ENCODE results near the gene STX1A. TPM values are rescaled to one million over a fixed set of nuclear protein-coding genes. Genes with fewer than 3 reads are reported as not detected.
A peak's percentile ranks its signal among the peaks of the same experiment; 100 is the strongest.

The STX1A gene
- total and polyA plus RNA-seq, 2 of the 8 experiments (the other 6 are each of a cell fraction or from before 2014, with no cell fraction given) = 13.5 to 17.5 TPM

GRCh38 chr7:73683056-73683787, 36.2 kb downstream of the STX1A start, which contains the start of the genes BUD23 and DNAJC30 (continued):
- peak; percentile 98 for TF ChIP-seq CREB1 (IDR thresholded peaks at IDR 0.05)
- TF ChIP-seq NANOG (IDR thresholded peaks at IDR 0.05; ENCODE audit: insufficient read depth, low read depth, low read length, poor library complexity, severe bottlenecking) = no peak
- TF ChIP-seq SP1 (IDR thresholded peaks at IDR 0.05; ENCODE audit: low read depth, low read length) = peak; percentile 64
- TF ChIP-seq SP4 (IDR thresholded peaks at IDR 0.05; ENCODE audit: low read length) = 0 out of 2 replicates have a peak, but pooled peaks have one; percentile 48
- TF ChIP-seq SRF (IDR thresholded peaks at IDR 0.05; ENCODE audit: low read depth, low read length) = peak; percentile 82
- TF ChIP-seq TAF7 (optimal IDR thresholded peaks at IDR 0.05; ENCODE audit: borderline replicate concordance, low read depth, low read length) = peak; percentile 89
- peak; percentile 86 for TF ChIP-seq ASH2L (IDR thresholded peaks at IDR 0.05; ENCODE audit: low read length)
- TF ChIP-seq RBBP5 (IDR thresholded peaks at IDR 0.05; ENCODE audit: borderline replicate concordance, low read depth, low read length) = peak; percentile 76; the same call in 1 of the 2 replicates
- peak; percentile 96 for TF ChIP-seq KDM4A (IDR thresholded peaks at IDR 0.05; ENCODE audit: low read depth, low read length, severe bottlenecking)
- no peak for TF ChIP-seq SAP30 (IDR thresholded peaks at IDR 0.05; ENCODE audit: insufficient read depth, insufficient replicate concordance, low read length)
- TF ChIP-seq, protein P1, sequence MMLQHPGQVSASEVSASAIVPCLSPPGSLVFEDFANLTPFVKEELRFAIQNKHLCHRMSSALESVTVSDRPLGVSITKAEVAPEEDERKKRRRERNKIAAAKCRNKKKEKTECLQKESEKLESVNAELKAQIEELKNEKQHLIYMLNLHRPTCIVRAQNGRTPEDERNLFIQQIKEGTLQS (IDR thresholded peaks at IDR 0.05; ENCODE audit: insufficient read depth, low read depth, low read length) = peak; percentile 90
- peak; percentile 95 for TF ChIP-seq POLR2AphosphoS5 (IDR thresholded peaks at IDR 0.05; ENCODE audit: low read depth, low read length)
- peak; percentile 98 for TF ChIP-seq TAF1 (IDR thresholded peaks at IDR 0.05; ENCODE audit: low read depth, low read length)
- peak; percentile 86; the same call in 1 of the 2 replicates for TF ChIP-seq TCF12 (IDR thresholded peaks at IDR 0.05; ENCODE audit: low read depth, low read length)
- TF ChIP-seq PHF8 (conservative IDR thresholded peaks at IDR 0.05; ENCODE audit: low read depth, low read length) = peak; percentile 98
- no peak for TF ChIP-seq RFX5 (IDR thresholded peaks at IDR 0.05; ENCODE audit: borderline replicate concordance, low read depth, low read length)
- peak in 1 of 2 experiments; percentile 79 for TF ChIP-seq SIN3A (conservative IDR thresholded peaks at IDR 0.05 in 1 of 2, IDR thresholded peaks at IDR 0.05 in 1 of 2; ENCODE audit: low read depth in 1 of 2, low read length in 2 of 2)
- TF ChIP-seq POLR2A (IDR thresholded peaks at IDR 0.05; ENCODE audit: control extremely low read depth in 1 of 2, low read depth in 2 of 2, low read length in 2 of 2) = peak; percentile 95 to 98
- TF ChIP-seq, protein P2, sequence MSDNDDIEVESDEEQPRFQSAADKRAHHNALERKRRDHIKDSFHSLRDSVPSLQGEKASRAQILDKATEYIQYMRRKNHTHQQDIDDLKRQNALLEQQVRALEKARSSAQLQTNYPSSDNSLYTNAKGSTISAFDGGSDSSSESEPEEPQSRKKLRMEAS (IDR thresholded peaks at IDR 0.05) = peak; percentile 77
- TF ChIP-seq SP2 (IDR thresholded peaks at IDR 0.05; ENCODE audit: low read length) = peak; percentile 7; the same call in 1 of the 2 replicates
- no peak for TF ChIP-seq EP300 (IDR thresholded peaks at IDR 0.05; ENCODE audit: borderline replicate concordance in 1 of 2, low read depth in 2 of 2, low read length in 2 of 2)
- peak; percentile 95 for TF ChIP-seq KDM5A (IDR thresholded peaks at IDR 0.05; ENCODE audit: low read length)
- TF ChIP-seq TEAD4 (IDR thresholded peaks at IDR 0.05; ENCODE audit: low read depth, low read length) = 0 out of 2 replicates have a peak, but pooled peaks have one; percentile 2

Measured in H1 (cell line).